RCC 7860 (cell line): ENCODE data around the gene LRGUK.

ENCODE experiments used
- DNase-seq: peaks from one replicate; pipeline ENCODE4 v3.0.0-alpha.2; 2015; ENCODE audit warnings: low spot score
- FAIRE-seq: peaks from 2 replicates; lab custom pipeline; 2012; peaks lifted over from hg19 to GRCh38; lab: Jason Lieb, UNC

LRGUK gene

GRCh38 chr7:134297489-134297888 lies 170.3 kb downstream of the LRGUK start:
- DNase-seq, result no peak
- no peak for FAIRE-seq

- FAIRE-seq (no peak), DNase-seq (no peak)
Observed at GRCh38 chr7:134298902-134299683, 172.0 kb downstream of the LRGUK start.

GRCh38 chr7:134300988-134301387 lies 173.8 kb downstream of the LRGUK start:
- DNase-seq (no peak), FAIRE-seq (no peak)

GRCh38 chr7:134301592-134301991 lies 174.5 kb downstream of the LRGUK start:
- no peak for DNase-seq
- FAIRE-seq, result no peak

- FAIRE-seq, result no peak
- DNase-seq, result no peak
Observed at GRCh38 chr7:134302120-134302519, 175.0 kb downstream of the LRGUK start.

GRCh38 chr7:134307320-134307719 lies 180.2 kb downstream of the LRGUK start:
- FAIRE-seq, result peak; percentile 36
- DNase-seq, result no peak

- DNase-seq, result no peak
- no peak for FAIRE-seq
Observed at GRCh38 chr7:134308548-134308947, 181.4 kb downstream of the LRGUK start.

- DNase-seq (no peak), FAIRE-seq (no peak)
Observed at GRCh38 chr7:134311807-134312206, 184.7 kb downstream of the LRGUK start.

- DNase-seq (no peak), FAIRE-seq (no peak)
Observed at GRCh38 chr7:134312717-134313116, 185.6 kb downstream of the LRGUK start.

- no peak for DNase-seq
- no peak for FAIRE-seq
Observed at GRCh38 chr7:134313543-134313942, 186.4 kb downstream of the LRGUK start.
